GM18499 (cell line): ENCODE measurements around the gene ITIH3.
"Not testable (repeated sequence)": the region's sequence is repeated elsewhere in the genome, so short reads cannot be mapped to it uniquely, and the experiment has no call there.

Experiments
- ATAC-seq: cut with Tn5 transposase; IDR thresholded peaks from one replicate; pipeline ENCODE4 v1.9.1; 2021; ENCODE audit warnings: moderate number of reproducible peaks; ENCODE audit not compliant: insufficient read depth, unreplicated experiment

ITIH3 gene

GRCh38 chr3:52794612-52795099 lies at the start of gene ITIH3:
Gene ITIH3, plus strand, starts transcription at chr3:52794796. Its CDS starts 8 bp downstream, at chr3:52794804.
- no peak for ATAC-seq

GRCh38 chr3:52752045-52752660 lies 42.4 kb upstream of the ITIH3 start:
- no peak for ATAC-seq

GRCh38 chr3:52754373-52754772 lies 40.2 kb upstream of the ITIH3 start:
- ATAC-seq = no peak

- no peak for ATAC-seq
Observed at GRCh38 chr3:52756141-52756540, 38.5 kb upstream of the ITIH3 start.

GRCh38 chr3:52763466-52763865 lies 31.1 kb upstream of the ITIH3 start:
- no peak for ATAC-seq

GRCh38 chr3:52769786-52770455 lies 24.7 kb upstream of the ITIH3 start:
- ATAC-seq = no peak

- peak; percentile 70 for ATAC-seq
Observed at GRCh38 chr3:52770496-52771333, 23.9 kb upstream of the ITIH3 start, which contains the start of gene NEK4. Gene NEK4, minus strand, starts transcription at chr3:52770940. Its CDS starts 194 bp downstream, at chr3:52770746.

GRCh38 chr3:52771334-52771681 lies 23.3 kb upstream of the ITIH3 start:
- no peak for ATAC-seq

GRCh38 chr3:52771702-52772101 lies 22.9 kb upstream of the ITIH3 start:
- ATAC-seq = no peak

GRCh38 chr3:52773361-52774065 lies 21.1 kb upstream of the ITIH3 start:
- no peak for ATAC-seq

- ATAC-seq = no peak
Observed at GRCh38 chr3:52774066-52774713, 20.4 kb upstream of the ITIH3 start.

- ATAC-seq = no peak
Observed at GRCh38 chr3:52774901-52775864, 19.4 kb upstream of the ITIH3 start.

- no peak for ATAC-seq
Observed at GRCh38 chr3:52775877-52776276, 18.7 kb upstream of the ITIH3 start.

GRCh38 chr3:52776486-52776885 lies 18.1 kb upstream of the ITIH3 start:
- ATAC-seq = not testable (repeated sequence)

GRCh38 chr3:52777127-52777958 lies 17.3 kb upstream of the ITIH3 start, which contains the start of gene ITIH1:
Gene ITIH1, plus strand, starts transcription at chr3:52777599. Its CDS starts 17 bp downstream, at chr3:52777616.
- no peak for ATAC-seq

- ATAC-seq = no peak
Observed at GRCh38 chr3:52777959-52778805, 16.4 kb upstream of the ITIH3 start.
